ENCODE results near the gene MELK. TPM values are rescaled to one million over a fixed set of nuclear protein-coding genes. Genes with fewer than 3 reads are reported as not detected.

MELK gene
- polyA plus RNA-seq, 5 donors = 13.1 to 33.8 (median 19.9) TPM

DNA sequence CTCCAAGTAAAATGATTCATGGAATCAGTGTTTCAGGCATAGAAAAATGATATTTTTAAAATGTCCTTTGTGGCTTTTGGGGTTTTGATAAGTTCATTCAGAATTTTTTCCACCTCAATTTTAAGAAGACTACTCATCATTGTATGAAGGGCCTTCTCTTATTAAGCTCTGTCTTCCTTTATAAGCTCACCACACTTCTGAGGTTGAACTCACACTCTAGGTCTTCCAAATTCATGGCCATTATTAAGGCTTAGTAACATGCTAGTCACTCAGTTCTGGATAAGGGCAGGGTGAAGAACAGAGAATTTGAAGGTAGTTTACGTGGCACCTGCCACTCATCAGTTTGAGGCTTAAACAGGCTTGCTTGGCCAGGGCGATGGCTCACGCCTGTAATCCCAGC is 4.2 kb downstream of the MELK start:
- no peak for DNase-seq

DNA sequence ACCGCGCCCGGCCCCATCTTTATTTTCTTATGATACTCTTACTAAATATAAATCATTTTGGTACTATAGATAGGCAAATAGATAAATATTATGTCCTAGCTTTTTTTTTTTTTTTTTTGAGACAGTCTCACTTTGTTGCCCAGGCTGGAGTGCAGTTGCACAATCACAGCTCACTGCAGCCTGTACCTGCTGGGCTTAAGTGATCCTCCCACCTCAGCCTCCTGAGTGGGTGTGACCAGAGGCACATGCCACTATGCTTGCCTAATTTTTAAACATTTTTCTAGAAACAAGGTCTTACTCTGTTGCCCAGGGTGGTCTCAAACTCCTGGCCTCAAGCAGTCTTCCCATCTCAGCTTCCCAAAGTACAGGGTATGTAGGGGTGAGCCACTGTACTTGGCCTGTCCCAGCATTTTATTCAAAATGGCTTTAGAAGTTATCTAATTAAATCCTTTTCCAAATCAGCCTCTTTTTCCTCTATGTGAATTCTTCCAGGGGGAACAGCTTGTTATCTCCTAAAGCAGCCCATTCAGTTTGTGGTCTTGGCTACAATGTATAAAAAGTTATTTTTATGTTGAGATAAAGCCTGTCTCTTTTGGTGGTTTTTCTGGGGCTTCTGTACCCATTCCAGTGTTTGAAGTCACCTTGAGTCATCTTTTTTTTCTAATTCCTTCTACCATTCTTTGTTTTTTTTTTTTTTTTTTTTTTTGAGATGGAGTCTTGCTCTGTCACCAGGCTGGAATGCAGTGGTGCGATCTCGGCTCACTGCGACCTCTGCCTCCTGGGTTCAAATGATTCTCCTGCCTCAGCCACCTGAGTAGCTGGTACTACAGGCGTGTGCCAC is 12.1 kb downstream of the MELK start:
- no peak for DNase-seq

DNA sequence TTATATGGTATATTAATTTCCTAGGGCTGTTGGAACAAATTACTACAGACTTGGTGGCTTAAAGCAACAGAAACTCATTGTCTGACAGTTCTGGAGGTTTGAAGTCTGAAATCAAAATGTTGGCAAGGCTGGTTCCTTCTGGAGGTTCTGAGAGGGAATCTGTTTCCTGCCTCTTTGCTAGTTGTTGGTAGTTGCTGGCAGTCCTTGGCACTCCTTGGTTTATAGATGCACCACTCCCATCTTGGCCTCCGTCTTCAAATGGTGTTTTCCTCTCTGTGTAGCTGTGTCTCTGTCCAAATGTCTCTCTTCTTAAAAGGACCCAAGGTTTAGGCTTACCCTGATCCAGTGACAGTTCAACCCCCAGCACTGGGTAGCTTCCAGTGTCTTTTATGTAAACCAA is 17.5 kb downstream of the MELK start:
- no peak for DNase-seq

DNA sequence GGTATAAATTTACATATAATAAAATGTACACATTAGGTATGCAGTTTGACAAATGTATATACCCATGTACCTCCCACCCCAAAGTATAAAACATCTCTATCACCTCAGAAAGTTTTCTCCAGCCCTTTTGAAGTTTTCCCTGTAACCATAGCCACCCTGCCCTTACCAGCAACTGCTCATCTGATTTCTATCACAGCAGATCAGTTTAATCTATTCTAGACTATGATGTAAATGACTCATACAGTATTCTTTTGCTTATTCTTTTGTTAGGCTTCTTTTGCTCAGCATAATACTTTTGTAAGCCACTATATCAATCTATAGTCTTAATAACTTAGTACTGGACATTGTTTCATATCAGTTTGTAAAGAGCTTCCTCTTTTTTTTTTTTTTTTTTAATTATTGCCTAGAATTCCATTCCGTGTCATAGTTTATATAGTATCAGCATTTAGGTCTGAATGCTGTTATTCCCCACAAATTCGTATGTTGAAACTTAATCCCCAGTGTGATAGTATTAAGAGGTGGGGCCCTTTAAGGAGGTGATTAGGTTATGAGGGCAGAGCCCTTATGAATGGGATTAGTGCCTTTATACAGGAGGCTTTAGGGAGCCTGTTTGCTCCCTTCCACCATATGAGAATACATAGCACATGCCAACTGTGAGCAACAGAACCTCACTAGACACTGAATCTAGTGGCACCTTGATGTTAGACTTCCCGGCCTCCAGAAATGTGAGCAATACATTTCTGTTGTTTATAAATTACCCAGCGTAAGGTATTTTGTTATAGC is 20.3 kb downstream of the MELK start:
- no peak for DNase-seq

DNA sequence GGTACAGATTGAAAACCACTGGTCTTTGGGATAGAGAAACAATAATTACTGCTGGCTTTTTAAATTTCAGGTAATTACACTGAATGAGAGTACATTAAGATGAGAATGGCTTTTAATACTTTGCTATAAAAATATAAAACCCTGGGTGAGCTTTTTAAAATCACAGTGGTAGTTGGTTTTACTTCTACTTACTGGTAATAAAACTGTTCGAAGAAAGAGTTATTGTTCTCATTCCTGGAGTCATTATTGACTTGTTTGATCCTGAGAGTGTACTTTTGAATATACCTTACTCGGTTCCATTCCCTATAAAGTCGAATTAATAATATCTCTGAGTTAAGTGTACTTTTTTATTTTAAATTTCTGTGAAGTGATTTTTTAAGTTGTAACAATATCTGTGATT is 21.5 kb downstream of the MELK start:
- DNase-seq = no peak

DNA sequence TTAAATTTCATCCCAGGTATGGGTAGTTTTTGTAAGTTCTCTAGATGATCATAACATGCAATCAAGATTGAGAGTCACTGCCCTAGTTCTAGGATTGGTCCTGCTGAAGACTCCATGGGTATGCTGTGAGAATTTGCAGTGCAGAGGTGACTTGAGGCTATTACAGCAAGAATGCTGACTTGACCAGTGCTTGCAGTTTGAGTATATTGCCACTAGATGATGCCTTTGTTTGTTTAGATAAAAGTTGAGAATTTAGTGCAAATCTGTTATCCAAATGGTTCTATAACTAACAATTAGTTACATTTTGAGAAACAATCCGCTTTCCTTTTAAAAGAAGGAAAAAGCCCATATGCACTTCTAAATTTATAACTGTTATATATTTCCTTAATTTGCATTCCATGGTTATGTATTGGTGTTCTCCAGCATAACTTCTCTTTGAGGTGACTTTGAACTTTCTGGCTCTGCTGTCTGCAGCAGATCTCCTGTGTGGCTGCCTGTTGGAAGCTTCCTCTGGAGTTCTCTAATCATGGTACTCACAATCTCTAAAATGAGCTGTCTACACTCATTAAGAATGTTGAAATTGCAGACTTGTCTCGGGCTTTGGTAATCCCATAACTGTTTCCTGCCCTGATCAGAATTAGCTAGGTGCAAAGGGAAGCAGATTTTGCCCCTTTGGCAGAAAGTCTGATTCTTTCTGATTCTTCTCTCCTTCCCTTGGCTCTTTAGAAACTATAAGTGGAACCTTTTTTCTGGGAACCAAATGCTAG is 24.9 kb downstream of the MELK start:
- no peak for DNase-seq

DNA sequence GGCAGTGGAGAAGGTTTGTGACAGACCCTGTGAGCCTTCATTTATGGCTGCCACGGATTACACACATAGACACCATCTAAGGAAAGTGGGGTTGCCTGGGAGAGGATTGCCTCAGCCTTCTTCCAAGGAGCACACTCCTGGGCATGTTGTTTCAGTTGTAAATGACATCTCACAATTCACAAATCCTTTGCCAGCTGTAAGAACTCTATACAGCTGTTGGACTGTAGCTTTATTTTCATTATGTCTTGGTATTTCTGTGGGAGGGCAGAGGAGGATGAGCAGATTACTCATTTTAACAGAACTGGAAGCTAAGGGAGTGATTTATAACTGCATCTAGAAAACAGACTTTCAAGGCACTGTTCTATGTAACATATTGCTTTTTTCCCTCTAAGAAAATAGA is 25.6 kb downstream of the MELK start:
- DNase-seq = no peak

DNA sequence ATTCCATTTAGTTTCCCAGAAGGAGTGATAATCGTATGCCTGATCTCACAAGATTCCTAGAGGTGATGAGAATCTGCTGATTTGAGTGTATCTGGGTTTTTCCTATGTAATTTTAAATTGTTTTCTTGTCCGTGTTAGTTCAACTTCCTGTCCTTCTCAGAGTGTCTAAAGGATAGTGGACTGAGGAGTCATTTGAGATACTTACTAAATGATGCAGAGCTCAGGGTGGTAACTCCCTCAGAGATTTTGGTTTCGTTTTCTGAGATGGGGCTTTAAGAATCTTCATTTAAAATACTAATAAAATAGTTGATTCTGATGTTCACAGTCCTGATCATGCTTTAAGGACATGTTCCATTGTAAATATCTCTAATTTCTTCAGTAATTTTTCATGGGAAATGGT is 30.3 kb downstream of the MELK start:
- no peak for DNase-seq

DNA sequence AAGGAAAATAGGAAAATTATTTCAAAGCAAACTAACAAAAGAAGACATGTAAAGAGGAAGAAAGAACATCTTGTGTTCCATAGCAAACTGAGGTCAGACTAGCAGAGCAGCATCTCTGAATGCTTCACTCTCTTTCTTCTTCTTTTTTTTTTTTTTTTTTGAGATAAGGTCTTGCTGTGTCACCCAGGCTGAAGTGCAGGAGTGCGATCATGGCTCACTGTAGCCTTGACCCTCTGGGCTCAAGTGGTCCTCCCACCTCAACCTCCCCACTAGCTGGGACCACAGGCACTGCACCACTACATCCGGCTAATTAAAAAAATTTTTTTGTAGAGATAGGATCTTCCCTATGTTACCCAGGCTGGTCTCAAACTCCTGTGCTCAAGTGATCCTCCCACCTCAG is 36.6 kb downstream of the MELK start:
- no peak for DNase-seq

DNA sequence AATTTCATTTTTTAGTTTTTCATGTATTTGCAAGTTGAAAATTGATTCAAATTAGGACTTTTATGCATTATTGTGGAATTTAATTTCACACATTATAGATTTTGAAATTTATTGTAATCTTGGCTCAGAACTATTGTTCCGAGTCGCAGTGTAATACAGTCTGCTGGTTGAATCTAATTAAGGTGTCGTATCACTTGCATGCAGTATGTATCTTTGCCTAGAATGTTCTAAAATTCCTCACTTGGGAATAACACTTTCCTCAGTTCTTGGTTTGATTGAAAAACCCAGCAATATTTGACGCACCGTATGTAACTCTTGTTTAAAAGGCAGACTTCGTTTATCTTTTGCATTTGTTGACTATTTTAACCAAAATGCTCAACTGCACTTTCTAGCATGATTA is 49.4 kb downstream of the MELK start:
- no peak for DNase-seq

DNA sequence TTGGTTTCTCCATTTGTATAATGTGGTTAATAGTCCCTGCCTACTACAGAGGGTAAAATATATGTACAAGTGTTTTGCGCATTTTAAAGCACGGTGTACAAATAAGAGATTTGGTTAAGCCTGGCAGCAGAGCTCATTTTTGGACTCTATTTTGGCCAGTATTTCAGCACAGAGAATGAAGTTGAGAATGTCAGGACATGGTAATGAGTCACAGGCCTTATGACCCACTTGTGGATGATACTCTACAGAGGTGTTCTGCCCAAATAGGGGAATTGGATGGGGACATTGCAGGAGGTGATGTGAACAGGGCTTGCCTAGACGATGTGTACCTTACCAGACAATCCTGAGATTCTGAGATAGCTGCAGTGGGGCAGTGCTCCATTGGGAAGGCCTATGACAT is 50.6 kb downstream of the MELK start:
- no peak for DNase-seq

DNA sequence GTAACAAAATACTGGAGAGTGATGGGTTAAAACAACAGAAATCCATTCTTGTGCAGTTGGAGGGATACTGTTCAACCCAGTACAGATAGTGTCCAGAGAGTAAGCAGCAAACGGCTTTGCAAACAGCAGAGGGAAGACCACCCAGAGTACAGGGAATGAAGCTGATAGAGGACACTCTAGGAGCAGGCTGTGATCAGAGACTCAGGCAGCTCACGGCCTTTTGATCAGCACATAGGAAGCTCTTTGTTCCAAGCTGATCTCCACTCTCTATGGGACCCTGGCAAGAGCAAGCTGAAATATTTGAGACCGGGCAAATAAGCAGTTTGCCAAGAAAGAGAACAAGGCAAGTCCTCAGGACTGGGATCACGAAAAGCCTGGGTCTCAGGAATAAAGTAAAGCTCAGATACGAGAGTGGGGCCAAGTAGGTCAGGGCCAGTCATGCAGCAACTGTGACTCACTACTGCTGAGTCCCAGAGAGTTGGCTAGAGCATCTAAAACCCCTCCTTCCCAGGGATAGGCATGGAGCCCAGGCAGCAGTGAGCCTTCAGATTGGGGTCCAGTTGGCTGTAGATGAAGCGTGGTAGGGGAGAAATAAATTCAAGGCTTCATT is 52.4 kb downstream of the MELK start:
- DNase-seq = peak in 1 of 2 donors; percentile 6

DNA sequence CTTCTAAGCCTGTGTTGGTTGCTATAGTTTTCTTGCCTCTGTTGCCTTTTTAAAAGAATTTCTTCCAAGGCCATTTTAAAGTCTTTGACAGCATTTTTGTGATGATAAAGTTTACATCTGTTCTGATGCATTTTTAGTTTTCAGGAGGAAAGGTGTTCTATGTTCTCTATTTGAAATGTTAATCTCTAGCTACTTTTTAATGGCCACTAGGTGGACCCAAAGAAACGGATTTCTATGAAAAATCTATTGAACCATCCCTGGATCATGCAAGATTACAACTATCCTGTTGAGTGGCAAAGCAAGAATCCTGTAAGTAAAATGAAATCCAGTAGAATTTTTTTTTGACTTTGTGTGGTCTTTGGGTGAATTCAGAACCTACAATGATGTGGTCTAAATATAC is 60.2 kb downstream of the MELK start:
- peak in 1 of 2 donors; percentile 5 for DNase-seq

DNA sequence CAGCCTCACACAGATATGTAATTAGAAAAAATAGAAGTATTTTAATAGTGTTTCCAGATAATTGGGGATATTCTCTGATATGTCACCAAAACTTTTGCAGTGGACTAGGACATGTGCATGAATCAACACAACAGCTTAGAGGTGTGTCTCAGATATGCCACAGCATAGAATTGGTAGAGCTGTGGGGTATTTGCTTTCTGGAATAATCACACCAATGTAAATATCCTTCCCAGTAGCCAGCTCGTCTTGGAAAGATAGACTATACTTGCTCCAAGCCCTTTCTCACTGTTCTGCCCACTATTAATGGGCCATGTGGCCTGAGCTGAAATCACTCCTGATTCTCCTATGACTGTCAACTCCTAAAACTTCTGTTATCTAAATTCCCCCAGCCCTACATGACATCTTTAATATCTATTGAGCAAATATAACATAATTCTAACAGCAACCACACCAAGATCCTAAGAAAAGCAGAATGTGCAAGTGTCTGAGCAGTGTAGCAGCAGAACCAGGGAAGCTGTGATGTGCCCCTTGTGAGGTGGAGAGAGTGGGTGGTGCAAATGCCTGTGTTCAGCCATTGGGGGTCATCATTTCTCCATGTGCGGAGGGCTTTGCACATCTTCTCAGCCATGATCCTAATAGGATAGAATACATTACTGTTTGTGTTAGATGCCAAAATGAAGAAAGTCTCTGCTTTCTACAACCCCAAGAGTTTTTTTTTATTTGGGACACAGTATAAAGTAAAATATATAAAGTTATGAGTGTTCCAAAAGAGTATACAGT is 65.0 kb downstream of the MELK start:
- DNase-seq = no peak

DNA sequence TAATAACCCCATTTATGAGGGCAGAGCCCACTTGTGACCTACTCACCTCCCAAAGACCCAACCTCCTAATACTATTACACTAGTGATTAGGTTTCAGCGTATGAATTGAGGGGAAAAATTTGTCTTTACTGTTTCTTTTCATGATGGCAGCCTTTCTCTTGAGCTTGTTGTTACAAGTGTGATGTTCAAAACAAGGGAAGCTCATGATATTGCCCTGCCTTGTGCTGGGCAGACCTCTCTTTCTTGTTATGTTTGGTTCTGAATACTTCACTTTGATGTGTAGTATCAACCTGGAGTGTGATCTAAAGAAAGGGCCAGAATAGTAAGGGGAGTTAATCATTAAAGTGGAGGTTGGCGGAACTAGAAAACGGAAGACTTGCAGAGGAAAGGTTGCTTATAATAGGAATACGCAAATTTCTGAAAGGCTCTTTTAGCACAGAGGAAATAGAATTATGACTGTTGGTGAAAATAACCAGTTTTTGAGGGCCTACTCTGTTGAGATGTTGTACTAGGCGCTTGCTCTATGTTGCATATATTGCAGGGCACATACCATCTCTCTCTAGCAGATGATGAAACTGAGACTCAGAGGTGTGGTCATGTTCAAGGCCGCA is 68.2 kb downstream of the MELK start:
- DNase-seq = peak in 1 of 2 donors; percentile 1

DNA sequence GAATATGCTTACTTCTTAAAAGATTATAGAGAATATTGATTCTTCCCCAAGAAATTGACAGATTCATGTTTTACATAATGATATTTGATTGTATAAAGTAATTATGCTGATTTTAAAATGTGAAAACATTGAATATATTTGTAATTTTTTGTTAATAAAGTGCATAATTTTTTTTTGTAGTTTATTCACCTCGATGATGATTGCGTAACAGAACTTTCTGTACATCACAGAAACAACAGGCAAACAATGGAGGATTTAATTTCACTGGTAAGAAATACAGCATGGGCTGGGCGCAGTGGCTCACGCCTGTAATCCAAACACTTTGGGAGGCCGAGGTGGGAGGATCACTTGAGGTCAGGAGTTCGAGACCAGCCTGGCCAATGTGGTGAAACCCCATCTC is 70.1 kb downstream of the MELK start:
- no peak for DNase-seq

DNA sequence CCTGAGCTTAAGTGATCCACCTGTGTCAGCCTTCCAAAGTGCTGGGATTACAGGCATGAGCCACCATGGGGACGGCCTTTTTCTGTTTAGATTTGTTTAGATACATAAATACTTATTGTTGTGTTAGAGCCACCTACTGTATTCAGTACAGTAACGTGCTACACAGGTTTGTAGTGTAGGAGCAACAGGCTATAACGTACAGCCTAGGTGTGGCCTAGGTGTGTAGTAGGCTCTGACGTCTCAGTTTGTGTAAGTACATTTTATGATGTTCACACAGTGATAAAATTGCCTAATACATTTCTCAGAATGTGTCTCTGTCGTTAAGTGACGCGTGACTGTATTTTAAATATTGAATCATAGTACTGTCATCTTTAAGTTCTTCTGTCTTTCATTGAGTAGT is 84.1 kb downstream of the MELK start:
- no peak for DNase-seq

DNA sequence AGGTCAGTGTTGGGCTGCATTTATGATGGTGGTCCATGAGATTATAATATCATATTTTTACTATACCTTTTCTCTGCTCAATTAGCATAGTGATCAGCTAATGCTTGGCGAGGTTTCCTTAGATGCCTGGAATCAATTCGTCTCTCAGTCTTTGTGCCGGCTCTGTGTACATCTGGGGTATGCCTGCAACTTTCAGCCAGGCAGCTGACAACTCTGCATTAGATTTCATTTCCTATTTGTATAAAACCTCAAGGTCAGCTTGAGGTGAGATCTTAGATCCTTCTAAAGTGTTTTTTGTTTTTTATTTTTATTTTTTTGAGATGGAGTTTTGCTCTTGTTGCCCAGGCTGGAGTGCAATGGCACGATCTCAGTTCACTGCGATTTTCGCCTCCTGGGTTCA is 86.8 kb downstream of the MELK start:
- DNase-seq = no peak

DNA sequence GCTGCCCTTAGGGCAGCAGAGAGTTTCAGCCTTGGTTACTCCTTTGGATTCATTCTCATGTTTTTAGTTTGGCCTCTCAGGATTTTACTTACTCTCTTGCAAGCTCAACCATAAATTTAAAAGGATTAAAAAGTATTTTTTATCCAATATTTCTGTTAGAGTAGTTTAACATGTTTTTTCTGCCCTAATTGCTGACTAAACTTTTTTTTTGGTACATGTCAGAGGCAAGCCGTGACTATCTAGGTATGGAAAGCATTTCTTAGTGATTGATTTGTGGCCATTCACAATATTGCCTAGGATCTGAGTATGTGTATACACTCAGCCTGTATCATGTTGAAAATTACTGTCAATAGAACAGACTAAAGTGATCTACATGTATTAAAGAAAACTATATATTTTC is 92.1 kb downstream of the MELK start:
- DNase-seq = no peak

DNA sequence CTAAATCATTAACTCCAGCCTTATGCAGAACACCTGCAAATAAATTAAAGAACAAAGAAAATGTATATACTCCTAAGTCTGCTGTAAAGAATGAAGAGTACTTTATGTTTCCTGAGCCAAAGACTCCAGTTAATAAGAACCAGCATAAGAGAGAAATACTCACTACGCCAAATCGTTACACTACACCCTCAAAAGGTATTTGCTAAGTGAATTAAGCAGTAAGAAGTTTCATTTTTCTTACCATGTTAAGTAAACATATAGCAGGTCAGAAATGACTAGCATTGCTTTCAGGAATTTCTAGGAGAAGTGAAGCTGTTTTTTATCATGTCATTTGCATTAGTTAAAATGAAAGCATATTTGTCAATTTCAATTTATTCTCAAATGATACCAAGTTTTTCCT is 92.7 kb downstream of the MELK start:
- no peak for DNase-seq

DNA sequence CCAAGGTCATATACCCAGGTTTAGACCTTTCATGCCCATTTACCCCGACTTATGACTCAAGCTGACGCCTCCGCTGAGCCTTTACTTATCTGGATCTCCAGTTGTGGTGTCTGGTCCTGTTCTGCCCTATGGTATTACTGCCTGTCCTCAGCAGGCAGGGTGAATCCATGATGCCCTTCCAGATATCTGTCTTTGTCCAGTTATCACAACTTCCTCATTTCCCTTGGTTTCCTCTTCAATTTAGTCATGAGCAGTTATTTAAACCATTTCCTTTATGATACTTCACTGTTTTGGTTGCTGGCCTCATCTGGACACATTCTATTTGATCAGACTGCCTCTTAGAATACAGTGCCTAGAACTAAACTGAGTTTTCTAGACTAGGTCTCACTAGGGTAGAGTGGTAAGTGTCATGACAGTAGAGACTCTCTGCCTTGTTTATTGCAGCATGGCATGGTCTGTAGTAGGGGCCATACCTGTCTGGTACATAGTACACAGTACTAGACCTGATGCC is 93.3 kb downstream of the MELK start:
- no peak for DNase-seq

Measured in right lung (tissue), 5 donors.